Fibroblast of villous mesenchyme (primary cell): ENCODE measurements around the gene PPP1R3E. TPM values are rescaled to one million over a fixed set of nuclear protein-coding genes. Genes with fewer than 3 reads are reported as not detected.
A peak's percentile ranks its signal among the peaks of the same experiment; 100 is the strongest.

ENCODE experiments used
- DNase-seq: peaks from one replicate; pipeline ENCODE4 v3.0.0-alpha.2; 2010; ENCODE audit warnings: low read depth
- H3K4me3 ChIP-seq: 2 replicates; pipeline ENCODE4 v1.5.1; 2011; ENCODE audit warnings: low read depth, mild to moderate bottlenecking, low read length
- CTCF ChIP-seq: IDR thresholded peaks from 2 replicates; pipeline ENCODE4 v1.5.1; 2012; ENCODE audit warnings: low read depth, mild to moderate bottlenecking, low read length; ENCODE audit not compliant: insufficient read depth
- total RNA-seq: library from RNA; depleted of rRNA; stranded (reverse); fragments of >200 nt; gene quantifications from 2 replicates; pipeline ENCODE4 v1.2.3, GENCODE V29; 2012

Gene PPP1R3E
- total RNA-seq, 1 donor: 3.0 TPM

GRCh38 chr14:23301288-23301968, 1.2 kb downstream of the PPP1R3E start:
- peak; percentile 99 for DNase-seq
- peak; percentile 47 for TF ChIP-seq CTCF
- peak overlapping the region; percentile 77 for H3K4me3 ChIP-seq

- DNase-seq: peak; percentile 30
Observed at GRCh38 chr14:23300687-23301223, 1.9 kb downstream of the PPP1R3E start.

DNA sequence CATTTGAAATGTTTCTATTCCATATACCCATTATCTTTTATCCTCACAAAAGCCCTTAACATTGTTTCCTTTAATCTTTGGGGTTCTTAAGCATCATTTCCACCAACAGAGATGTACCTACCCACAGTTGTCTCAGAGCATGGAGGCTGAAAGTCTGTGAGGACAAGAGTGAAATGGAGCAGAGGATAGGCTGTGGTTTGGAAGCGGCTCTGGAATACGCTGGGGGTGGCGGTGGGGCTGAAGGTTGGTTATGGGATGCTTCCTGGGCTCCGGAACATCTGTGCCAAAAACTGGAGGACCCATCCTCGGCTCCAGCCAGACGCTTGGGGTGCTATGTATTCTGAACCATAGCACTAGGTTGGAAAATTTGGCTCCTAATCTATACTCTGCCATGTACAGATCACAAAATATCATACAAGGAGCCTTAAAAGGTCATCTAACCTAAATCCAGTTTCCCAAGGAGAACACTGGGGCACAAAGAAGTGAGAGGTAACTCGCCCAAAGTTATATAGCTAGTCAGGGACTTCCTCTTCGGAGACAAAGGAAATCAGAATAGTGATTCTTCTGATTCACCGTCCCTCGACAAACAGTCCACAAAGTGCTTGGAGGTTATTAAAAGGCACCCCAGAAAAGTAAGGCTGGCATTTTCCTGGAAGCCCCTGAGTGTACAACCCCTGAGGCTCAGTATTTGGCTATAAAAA, 2.5 kb downstream of the PPP1R3E start:
- peak; percentile 3 for DNase-seq
- peak overlapping the region; percentile 77 for H3K4me3 ChIP-seq
- no peak for TF ChIP-seq CTCF

More at GRCh38 chr14:23300687-23301223, 1.9 kb downstream of the PPP1R3E start:
- no peak for TF ChIP-seq CTCF
- peak overlapping the region; percentile 77 for H3K4me3 ChIP-seq

DNA sequence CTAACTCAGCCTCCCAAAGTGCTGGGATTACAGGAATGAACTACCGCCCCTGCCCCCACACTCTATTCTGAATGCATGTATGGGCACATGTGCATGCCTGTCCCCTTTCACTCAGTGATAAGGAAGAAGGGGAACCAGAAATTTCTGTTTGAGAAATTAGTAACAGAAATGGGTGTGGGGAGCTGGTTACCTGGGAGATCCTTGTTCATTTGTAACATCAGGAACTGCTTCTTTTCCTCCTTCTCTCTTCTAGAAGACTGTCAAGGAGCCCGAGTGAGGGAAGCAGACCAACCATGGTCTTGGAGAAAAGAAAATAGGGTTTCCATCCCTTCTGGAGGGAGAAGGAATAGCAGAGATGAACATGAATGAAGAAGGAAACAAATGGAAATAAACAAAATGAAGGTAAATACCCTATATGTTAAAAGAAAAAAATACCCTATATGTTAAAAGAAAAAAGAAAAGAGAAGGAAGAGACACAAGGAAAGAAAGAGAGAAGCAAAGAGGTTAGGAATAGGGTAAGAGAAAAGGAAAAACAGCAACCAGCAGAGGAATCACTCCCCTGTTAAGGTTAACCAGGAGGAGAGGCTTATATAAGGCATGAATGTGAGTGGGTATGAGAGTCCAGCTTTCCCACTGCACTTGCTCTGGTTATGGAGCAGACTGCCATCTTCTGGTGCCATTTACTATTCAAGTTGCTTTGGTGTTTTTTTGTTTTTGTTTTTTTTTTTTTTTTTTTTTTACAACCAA, 3.3 kb downstream of the PPP1R3E start:
- peak; percentile 66 for DNase-seq
- H3K4me3 ChIP-seq: no peak overlapping the region

DNA sequence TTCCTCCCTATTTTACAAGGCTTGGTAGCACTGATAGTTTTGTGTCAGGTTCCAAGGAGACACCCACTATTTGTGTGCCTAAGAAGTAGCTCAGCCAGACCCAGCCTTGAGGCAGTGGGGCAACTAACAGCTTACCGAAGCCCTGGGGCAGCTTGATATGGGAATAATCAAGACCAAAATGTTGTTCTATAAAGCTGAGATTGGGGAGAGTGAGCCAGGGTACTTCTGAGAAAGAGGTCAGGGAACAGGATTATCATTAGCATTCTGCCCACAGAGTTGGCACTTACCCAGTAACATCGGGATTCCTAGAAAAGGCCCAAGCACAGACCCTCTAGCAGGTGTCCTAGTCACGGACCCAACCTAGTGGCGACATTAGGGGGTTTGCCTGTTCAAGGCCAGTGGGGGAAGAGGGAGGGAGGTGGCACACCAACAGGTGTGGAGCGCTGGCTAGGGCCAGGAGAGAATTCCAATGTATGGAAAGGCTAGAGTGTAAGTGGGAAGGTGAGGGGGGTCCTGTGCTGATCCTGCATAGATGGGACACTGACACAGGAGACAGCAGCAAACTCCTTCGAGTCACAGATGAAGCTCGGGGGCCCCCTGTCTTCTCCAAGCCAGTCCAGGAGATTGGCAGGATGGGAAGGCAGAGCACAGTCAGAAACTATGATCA, 4.9 kb downstream of the PPP1R3E start:
- no peak for DNase-seq
- TF ChIP-seq CTCF: no peak
- no peak overlapping the region for H3K4me3 ChIP-seq

More for the DNA sequence above, 3.3 kb downstream of the PPP1R3E start:
- TF ChIP-seq CTCF: peak; percentile 29

- no peak overlapping the region for H3K4me3 ChIP-seq
- no peak for DNase-seq
- TF ChIP-seq CTCF: no peak
Observed at GRCh38 chr14:23297096-23297495, 5.6 kb downstream of the PPP1R3E start.
